HFF-Myc (cell line): Measurements from ENCODE around the gene POMT1.
"Not testable (repeated sequence)": the region's sequence is repeated elsewhere in the genome, so short reads cannot be mapped to it uniquely, and the experiment has no call there.

Source experiments
- DNase-seq: peaks from one replicate; pipeline ENCODE4 v3.0.0-alpha.2; 2011; ENCODE audit warnings: low read depth; ENCODE audit errors: extremely low read depth
- H3K4me3 ChIP-seq: replicated peaks from 2 replicates; pipeline ENCODE4 v1.5.1; 2011; ENCODE audit warnings: low read depth, mild to moderate bottlenecking, control low read depth, low read length
- TF ChIP-seq, protein P1 (sequence below): IDR thresholded peaks from 2 replicates; pipeline ENCODE4 v1.5.1; 2012; ENCODE audit warnings: mild to moderate bottlenecking, low read depth, low read length, control low read depth; ENCODE audit errors: missing control alignments

The POMT1 gene

GRCh38 chr9:131465401-131465800 is 37.3 kb upstream of the POMT1 start:
- peak; percentile 20 for DNase-seq
- TF ChIP-seq, protein P1, sequence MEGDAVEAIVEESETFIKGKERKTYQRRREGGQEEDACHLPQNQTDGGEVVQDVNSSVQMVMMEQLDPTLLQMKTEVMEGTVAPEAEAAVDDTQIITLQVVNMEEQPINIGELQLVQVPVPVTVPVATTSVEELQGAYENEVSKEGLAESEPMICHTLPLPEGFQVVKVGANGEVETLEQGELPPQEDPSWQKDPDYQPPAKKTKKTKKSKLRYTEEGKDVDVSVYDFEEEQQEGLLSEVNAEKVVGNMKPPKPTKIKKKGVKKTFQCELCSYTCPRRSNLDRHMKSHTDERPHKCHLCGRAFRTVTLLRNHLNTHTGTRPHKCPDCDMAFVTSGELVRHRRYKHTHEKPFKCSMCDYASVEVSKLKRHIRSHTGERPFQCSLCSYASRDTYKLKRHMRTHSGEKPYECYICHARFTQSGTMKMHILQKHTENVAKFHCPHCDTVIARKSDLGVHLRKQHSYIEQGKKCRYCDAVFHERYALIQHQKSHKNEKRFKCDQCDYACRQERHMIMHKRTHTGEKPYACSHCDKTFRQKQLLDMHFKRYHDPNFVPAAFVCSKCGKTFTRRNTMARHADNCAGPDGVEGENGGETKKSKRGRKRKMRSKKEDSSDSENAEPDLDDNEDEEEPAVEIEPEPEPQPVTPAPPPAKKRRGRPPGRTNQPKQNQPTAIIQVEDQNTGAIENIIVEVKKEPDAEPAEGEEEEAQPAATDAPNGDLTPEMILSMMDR = no peak
- H3K4me3 ChIP-seq = no peak overlapping the region

DNA sequence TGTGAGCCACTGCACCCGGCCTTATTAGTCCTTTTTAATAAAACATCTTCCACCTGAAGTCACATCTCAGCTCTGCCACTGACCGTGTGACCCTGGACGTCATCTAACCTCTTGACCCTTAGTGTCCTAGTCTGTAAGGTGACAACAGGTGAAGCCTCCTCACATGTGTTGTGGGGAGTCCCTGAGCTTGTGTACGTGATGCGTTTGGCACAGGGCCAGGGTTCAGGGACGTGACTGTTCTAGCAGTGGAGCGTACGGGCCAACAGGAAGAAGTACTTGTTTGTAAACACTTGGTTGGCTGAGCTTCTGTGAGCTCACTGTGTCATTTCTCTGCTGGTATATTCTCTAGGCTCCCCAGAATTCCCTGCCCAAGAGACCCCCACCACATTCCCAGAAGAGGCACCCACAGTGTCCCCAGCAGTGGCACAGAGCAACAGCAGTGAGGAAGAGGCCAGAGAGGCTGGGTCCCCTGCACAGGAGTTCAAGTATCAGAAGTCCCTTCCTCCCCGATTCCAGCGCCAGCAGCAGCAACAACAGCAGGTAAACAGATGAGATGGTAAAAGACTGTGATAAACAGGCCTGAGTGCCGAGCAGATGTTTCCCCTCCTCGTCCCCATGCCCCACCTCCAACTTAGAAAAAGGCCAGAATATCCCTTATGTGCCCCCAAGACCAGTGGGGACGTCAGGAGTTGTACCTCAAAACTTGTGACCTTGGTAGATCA is 35.3 kb upstream of the POMT1 start:
- no peak for DNase-seq
- TF ChIP-seq, protein P1 = no peak
- no peak overlapping the region for H3K4me3 ChIP-seq

DNA sequence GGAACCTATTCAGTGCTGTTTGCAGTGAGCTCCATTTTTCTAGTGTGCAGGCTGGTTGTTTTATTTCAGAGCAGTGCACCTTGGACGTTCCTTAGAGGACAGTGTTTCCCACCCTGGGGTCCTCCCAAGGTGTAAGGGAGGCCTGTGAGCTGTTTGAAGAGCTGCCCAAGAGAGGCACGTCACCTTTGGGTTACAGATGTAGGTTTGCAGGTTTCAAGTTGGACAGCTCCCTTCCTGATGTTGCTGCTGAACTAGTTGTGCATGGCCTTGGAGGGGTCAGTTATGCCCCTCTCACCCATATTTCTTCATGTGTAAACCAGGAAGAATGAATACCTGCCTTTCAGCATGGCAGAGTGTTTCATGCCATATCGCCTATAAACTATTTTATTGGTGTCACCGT is 34.7 kb upstream of the POMT1 start:
- no peak for DNase-seq
- TF ChIP-seq, protein P1 = no peak
- no peak overlapping the region for H3K4me3 ChIP-seq

DNA sequence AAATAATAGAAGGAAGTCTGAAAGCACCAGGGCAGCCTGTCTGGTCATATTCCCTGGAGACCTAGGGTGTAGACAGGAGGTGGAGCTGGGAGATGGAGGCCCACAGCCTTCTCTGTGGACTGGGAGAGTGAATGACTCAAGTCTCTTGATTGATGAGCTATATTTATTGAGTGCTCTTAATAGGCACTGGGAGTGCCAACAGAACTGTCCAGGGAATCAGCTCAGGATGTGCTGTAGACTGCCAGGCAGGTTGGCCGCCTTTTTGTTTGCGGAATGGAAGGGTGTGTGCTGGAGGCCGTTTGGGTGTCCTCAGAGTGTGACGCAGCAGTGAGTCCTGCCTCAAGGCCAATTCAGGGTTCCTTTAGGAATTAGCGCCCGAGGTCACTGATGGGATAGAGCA is 33.4 kb upstream of the POMT1 start:
- DNase-seq = no peak
- TF ChIP-seq, protein P1 = no peak
- H3K4me3 ChIP-seq = no peak overlapping the region

DNA sequence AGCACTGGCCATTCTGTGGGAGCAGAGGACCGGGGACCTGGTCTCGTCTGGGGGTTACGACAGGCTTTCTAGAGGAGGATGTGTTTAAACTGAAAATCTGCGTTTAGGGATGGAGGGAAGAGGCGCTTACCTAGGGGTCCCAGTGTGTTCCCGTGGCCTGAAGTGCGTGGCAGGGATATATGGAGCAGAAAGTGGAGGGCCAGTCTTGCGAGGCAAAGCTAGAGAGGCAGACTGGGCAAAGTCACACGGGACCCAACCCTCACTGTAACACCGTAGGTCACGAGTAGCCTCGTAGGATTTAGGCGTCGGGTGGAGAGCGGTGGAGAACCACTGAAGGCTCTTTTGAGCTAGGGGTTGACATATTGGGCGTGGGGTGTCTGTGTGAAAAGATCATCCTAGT is 32.8 kb upstream of the POMT1 start:
- H3K4me3 ChIP-seq = no peak overlapping the region
- TF ChIP-seq, protein P1 = no peak
- DNase-seq = no peak

GRCh38 chr9:131470581-131470991 is 32.1 kb upstream of the POMT1 start:
- H3K4me3 ChIP-seq = no peak overlapping the region
- no peak for DNase-seq
- TF ChIP-seq, protein P1 = no peak

DNA sequence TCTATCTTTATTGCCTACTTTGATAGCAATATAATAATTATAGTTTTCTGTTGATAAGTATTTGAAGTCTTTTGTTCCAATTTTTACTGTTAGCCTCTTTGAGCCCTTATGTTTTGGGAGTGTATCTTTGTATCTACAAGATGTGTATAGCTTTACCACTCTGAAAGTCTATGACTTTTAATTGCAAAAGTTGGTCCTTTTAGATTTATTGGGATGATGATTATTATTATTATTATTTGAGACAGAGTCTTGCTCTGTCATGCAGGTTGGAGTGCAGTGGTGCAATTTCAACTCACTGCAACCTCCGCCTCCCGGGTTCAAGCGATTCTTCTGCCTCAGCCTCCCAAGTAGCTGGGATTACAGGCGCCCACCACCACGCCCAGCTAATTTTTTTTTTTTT is 30.6 kb upstream of the POMT1 start:
- not testable (repeated sequence) for H3K4me3 ChIP-seq, DNase-seq
